HG03565 (cell line): ENCODE measurements around the gene HAT1.

Experiments used
- ATAC-seq: cut with Tn5 transposase; IDR thresholded peaks from one replicate; pipeline ENCODE4 v1.9.1; 2021; ENCODE audit warnings: mild to moderate bottlenecking, moderate library complexity; ENCODE audit not compliant: unreplicated experiment

HAT1 gene

GRCh38 chr2:172021955-172022354 is 99.7 kb downstream of the HAT1 start:
- ATAC-seq, result no peak

- no peak for ATAC-seq
Observed at GRCh38 chr2:172031536-172031935, 109.3 kb downstream of the HAT1 start.
